AG10803 (cell line): ENCODE data around the gene PLA2G6.

Experiments used
- DNase-seq: peaks from one replicate; pipeline ENCODE4 v3.0.0; 2010; ENCODE audit warnings: low read depth
- H3K4me3 ChIP-seq: 2 replicates; pipeline ENCODE4 v1.5.1; 2011; ENCODE audit warnings: mild to moderate bottlenecking, low read length, control low read depth
- TF ChIP-seq, protein P1 (sequence below): conservative IDR thresholded peaks from 2 replicates; pipeline ENCODE4 v1.5.1; 2011; ENCODE audit warnings: mild to moderate bottlenecking, low read length, control low read depth, inconsistent platforms

The PLA2G6 gene

DNA sequence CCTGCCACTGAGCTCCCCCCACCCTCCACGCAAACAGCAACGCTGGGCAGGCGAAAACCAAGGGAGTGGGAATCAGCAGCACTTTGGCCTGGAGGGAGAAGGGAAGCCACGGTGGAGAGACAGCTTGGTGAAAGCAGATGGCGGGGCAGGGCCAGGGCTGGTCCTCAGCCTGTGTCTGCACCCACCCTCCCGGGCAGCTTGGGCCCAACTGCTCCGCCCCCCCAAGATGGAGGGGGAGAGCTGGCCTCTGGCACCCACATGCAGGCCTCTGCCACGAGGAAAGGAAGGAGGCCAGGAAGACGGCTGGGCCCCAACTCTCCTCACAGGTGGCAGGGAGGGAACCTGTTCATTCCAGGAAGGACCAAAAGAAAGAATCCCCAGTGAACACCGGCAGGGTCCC is 38.0 kb upstream of the PLA2G6 start:
- no peak overlapping the region for H3K4me3 ChIP-seq
- DNase-seq: no peak
- TF ChIP-seq, protein P1, sequence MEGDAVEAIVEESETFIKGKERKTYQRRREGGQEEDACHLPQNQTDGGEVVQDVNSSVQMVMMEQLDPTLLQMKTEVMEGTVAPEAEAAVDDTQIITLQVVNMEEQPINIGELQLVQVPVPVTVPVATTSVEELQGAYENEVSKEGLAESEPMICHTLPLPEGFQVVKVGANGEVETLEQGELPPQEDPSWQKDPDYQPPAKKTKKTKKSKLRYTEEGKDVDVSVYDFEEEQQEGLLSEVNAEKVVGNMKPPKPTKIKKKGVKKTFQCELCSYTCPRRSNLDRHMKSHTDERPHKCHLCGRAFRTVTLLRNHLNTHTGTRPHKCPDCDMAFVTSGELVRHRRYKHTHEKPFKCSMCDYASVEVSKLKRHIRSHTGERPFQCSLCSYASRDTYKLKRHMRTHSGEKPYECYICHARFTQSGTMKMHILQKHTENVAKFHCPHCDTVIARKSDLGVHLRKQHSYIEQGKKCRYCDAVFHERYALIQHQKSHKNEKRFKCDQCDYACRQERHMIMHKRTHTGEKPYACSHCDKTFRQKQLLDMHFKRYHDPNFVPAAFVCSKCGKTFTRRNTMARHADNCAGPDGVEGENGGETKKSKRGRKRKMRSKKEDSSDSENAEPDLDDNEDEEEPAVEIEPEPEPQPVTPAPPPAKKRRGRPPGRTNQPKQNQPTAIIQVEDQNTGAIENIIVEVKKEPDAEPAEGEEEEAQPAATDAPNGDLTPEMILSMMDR: no peak

DNA sequence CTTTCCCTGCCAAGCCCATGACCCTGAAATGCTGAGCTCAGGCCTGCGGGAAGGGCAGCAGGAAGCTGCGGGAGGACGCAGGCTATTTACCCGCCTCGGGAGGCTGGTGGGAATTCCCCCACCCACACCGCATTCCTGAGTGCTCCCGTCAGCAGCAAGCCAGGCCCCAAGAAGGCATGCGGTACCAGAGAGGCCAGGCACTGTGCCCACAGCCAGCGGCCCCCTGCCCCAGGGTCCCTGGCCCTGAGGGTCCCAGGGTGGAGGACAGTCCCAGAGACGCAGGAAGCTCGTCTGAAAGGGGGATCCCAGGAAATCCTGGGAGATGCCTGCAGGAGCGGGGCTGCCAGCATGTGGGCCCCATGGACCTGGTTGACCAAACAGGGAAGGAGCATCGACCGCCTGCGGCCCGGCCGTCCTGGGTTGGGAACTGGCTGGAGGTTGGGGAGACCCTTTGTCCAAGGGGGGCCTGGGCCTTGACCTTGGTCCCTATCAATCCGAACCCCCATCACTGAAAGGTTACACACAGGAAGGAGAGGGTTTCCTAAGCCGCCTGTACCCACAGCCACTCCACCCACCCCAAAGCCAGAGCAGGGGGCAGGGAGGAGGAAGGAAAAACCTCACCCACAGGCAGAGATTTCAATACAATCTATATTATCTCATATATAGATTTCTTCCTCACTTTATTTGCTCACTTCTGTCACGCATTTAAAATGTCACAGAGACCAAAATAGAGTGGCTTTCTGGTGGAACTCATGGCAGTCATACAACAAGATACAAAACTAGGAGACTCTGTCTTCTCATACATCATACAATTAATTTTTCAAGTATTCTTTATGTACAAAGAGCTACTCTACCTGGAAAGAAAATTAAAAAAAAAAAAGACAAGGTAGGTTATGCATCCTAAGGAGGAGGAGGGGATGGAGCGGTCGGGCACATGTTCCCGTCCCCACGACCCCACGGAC is 37.3 kb upstream of the PLA2G6 start:
- peak; percentile 93 for DNase-seq
- TF ChIP-seq, protein P1: no peak
- H3K4me3 ChIP-seq: no peak overlapping the region

DNA sequence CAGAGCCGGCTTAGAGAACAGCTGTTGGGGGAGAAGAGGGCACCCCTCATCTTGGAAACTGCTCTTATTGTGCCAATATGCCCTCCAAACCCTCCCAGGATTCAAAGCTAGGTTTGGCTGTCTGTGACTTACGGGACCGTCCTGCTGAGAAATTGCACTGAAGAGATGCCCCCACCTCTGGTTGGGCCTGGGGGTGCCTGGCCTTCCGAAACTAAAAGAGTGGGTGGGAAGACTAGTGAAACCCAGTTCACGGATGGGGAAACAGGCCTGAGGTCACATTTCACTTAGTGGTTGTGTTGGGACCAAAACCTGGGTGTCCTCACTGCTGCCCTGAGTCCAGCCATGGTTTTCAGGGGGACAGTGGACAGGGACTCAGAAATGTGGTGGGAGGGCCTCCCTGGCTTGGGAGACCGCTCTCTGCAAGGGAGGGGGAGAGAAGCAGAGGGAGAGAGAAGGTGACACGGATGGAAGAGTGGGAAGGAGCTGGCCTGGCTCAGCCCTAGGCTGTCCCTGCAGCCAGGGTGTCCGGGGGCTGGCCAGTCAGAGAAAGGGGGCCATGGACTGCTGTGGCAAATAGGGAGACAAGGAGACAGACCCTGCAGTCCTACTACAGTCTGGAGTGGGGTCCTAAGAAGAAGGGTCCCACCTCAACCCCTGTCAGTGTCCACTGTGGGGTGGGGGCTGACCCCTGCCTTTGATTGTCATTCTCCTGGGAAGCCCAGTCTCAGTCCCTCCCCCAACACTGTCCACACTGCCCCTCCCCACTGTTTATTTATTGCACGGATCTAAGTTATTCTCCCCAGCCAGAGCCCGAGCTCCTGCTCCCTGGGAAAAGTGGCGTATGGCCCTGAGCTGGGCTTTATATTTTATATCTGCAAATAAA is 33.8 kb upstream of the PLA2G6 start:
- H3K4me3 ChIP-seq: no peak overlapping the region
- TF ChIP-seq, protein P1: no peak
- no peak for DNase-seq

DNA sequence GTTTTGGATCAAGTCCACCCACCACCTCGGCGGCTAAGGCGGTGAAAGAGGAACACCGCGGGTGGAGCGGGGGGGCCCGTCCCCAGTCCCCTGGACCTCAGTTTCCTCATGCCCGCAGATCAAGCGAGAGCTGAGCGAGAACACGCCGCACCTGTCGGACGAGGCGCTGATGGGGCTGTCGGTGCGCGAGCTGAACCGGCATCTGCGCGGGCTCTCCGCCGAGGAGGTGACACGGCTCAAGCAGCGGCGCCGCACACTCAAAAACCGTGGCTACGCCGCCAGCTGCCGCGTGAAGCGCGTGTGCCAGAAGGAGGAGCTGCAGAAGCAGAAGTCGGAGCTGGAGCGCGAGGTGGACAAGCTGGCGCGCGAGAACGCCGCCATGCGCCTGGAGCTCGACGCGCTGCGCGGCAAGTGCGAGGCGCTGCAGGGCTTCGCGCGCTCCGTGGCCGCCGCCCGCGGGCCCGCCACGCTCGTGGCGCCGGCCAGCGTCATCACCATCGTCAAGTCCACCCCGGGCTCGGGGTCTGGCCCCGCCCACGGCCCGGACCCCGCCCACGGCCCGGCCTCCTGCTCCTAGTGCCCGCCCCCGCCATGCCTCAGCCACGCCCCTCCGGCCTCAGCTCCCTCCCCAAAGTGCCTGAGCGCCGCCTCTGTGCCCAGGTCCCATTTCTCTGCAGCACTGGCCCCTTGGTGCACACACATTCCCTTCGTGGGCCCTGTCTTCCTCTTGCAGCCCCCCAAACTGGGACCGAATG is 32.8 kb upstream of the PLA2G6 start:
- TF ChIP-seq, protein P1: peak; percentile 15; the same call in 1 of the 2 replicates
- peak; percentile 55 for DNase-seq

GRCh38 chr22:38213990-38214301 is 32.3 kb upstream of the PLA2G6 start:
- H3K4me3 ChIP-seq: no peak overlapping the region
- no peak for DNase-seq
- TF ChIP-seq, protein P1: no peak

More for the DNA sequence above, 32.8 kb upstream of the PLA2G6 start:
- H3K4me3 ChIP-seq: peak overlapping the region; percentile 22; the same call in 1 of the 2 replicates

GRCh38 chr22:38213319-38213989 is 31.8 kb upstream of the PLA2G6 start:
- DNase-seq: no peak
- TF ChIP-seq, protein P1: no peak
- no peak overlapping the region for H3K4me3 ChIP-seq
